ENCODE measurements around the gene USP8.

DNA sequence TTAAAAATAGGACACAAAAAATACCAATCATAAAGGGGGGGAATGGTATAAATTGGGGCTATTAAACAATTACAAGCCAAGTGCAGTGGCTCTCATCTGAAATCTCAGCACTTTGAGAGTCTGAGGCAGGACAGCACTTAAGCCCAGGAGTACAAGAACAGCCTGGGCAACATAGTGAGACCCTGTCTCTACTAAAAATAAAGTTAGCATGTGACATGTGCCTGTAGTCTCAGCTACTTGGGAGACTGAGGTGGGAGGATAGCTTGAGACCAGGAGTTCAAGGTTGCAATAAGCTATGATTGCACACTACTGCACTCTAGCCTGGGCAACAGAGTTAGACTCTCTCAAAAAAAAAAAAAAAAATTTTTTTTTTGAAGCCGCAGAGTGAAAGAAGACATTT lies 45.4 kb upstream of the USP8 start:
- TF ChIP-seq, protein P1, sequence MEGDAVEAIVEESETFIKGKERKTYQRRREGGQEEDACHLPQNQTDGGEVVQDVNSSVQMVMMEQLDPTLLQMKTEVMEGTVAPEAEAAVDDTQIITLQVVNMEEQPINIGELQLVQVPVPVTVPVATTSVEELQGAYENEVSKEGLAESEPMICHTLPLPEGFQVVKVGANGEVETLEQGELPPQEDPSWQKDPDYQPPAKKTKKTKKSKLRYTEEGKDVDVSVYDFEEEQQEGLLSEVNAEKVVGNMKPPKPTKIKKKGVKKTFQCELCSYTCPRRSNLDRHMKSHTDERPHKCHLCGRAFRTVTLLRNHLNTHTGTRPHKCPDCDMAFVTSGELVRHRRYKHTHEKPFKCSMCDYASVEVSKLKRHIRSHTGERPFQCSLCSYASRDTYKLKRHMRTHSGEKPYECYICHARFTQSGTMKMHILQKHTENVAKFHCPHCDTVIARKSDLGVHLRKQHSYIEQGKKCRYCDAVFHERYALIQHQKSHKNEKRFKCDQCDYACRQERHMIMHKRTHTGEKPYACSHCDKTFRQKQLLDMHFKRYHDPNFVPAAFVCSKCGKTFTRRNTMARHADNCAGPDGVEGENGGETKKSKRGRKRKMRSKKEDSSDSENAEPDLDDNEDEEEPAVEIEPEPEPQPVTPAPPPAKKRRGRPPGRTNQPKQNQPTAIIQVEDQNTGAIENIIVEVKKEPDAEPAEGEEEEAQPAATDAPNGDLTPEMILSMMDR (IDR thresholded peaks at IDR 0.05): no peak
- no peak for TF ChIP-seq ZFX (IDR thresholded peaks at IDR 0.05; ENCODE audit: borderline replicate concordance)

Data from 22Rv1 (cell line).